Lower lobe of right lung (tissue), 2 donors: ENCODE measurements around the gene ZNF776. TPM values are rescaled to one million over a fixed set of nuclear protein-coding genes. Genes with fewer than 3 reads are reported as not detected.

ENCODE experiments used
- ATAC-seq, 2 donors: fragments of 200-7000 bp; cut with Tn5 transposase; one replicate each; pipeline ENCODE4 v1.9.1; 2020 to 2022; ENCODE audit warnings: mild to moderate bottlenecking in 2 of 2, moderate library complexity in 2 of 2
- DNase-seq: peaks from one replicate; pipeline ENCODE4 v3.0.0-alpha.2; 2020
- H3K27ac ChIP-seq: fragments of 200-600 bp; one replicate; pipeline ENCODE4 v1.8.0; 2022
- H3K27me3 ChIP-seq: fragments of 200-600 bp; one replicate; pipeline ENCODE4 v1.8.0; 2022; ENCODE audit warnings: low read depth
- H3K36me3 ChIP-seq: fragments of 200-600 bp; one replicate; pipeline ENCODE4 v1.8.0; 2022; ENCODE audit warnings: mild to moderate bottlenecking
- H3K4me1 ChIP-seq: fragments of 200-600 bp; one replicate; pipeline ENCODE4 v1.8.0; 2022
- H3K4me3 ChIP-seq: fragments of 200-600 bp; one replicate; pipeline ENCODE4 v1.8.0; 2022; ENCODE audit warnings: mild to moderate bottlenecking
- H3K9me3 ChIP-seq: fragments of 200-600 bp; one replicate; pipeline ENCODE4 v1.8.0; 2022
- CTCF ChIP-seq: fragments of 200-600 bp; IDR thresholded peaks from one replicate; pipeline ENCODE4 v1.8.0; 2022; ENCODE audit warnings: antibody characterized with exemption, mild to moderate bottlenecking
- intact Hi-C: fragments of 100-400 bp; cut with DNase I; formaldehyde crosslinking; loops from one replicate; pipeline ENCODE4 v1.11.0; 2022
- total RNA-seq: library from RNA; stranded (reverse); fragmentation: NEBNext Ultra II Directional; extraction: Animal tissue kit (Norgen Biotek cat#: 25700); gene quantifications from one replicate; pipeline ENCODE4 v1.2.1, GENCODE V29; 2021
- donor health status: DM: no; HTN: yes; CAD: no; lungs with severe emphysema.

Gene ZNF776
- total RNA-seq, 1 donor from 2014 or later = 16.2 TPM

GRCh38 chr19:57769345-57770131, 22.9 kb downstream of the ZNF776 start, which contains the start of gene ZNF586:
TSS of gene ZNF586 (plus strand) at chr19:57769676. CDS start at chr19:57769843, 167 bp downstream.
- peaks cover 23% of the 10 kb centered on the region for H3K4me1 ChIP-seq
- intact Hi-C loops = no loop called here
- peaks cover 21% of the 10 kb centered on the region for H3K9me3 ChIP-seq
- ATAC-seq = peak; percentile 98 to 99
- H3K27ac ChIP-seq = peak within 1 kb of the TSS; percentile 87
- no peaks in the 10 kb centered on the region for H3K27me3 ChIP-seq
- peak; percentile 95 for DNase-seq
- peaks cover 13% of the 10 kb centered on the region for H3K36me3 ChIP-seq
- no peak for TF ChIP-seq CTCF
- H3K4me3 ChIP-seq = peak within 1 kb of the TSS; percentile 92

GRCh38 chr19:57771417-57771816, 24.8 kb downstream of the ZNF776 start:
- ATAC-seq = peak in 1 of 2 donors; percentile 4
- peaks cover 23% of the 10 kb centered on the region for H3K4me1 ChIP-seq
- H3K4me3 ChIP-seq = no peak overlapping the region
- TF ChIP-seq CTCF = no peak
- no peaks in the 10 kb centered on the region for H3K27me3 ChIP-seq
- H3K9me3 ChIP-seq = peaks cover 35% of the 10 kb centered on the region
- no peak overlapping the region for H3K27ac ChIP-seq
- no peak for DNase-seq
- H3K36me3 ChIP-seq = peaks cover 11% of the 10 kb centered on the region
- intact Hi-C loops = no loop called here

- ATAC-seq (no peak), DNase-seq (no peak)
- no peak for TF ChIP-seq CTCF
- intact Hi-C loops = no loop called here
- H3K9me3 ChIP-seq = peaks cover 54% of the 10 kb centered on the region
- peaks cover 31% of the 10 kb centered on the region for H3K36me3 ChIP-seq
- H3K27ac ChIP-seq = no peak overlapping the region
- no peaks in the 10 kb centered on the region for H3K27me3 ChIP-seq
- H3K4me1 ChIP-seq = peaks cover 23% of the 10 kb centered on the region
- H3K4me3 ChIP-seq = no peak overlapping the region
Observed at GRCh38 chr19:57773488-57773887, 26.9 kb downstream of the ZNF776 start.

- Histone ChIP-seq H3K9me3 (peaks cover 86% of the 10 kb centered on the region), H3K27ac (no peak overlapping the region), H3K36me3 (peaks cover 46% of the 10 kb centered on the region), H3K4me3 (no peak overlapping the region), H3K4me1 (peaks cover 5% of the 10 kb centered on the region), H3K27me3 (no peaks in the 10 kb centered on the region)
- DNase-seq = no peak
- intact Hi-C loops = no loop called here
- no peak for TF ChIP-seq CTCF
- no peak for ATAC-seq
Observed at GRCh38 chr19:57776764-57777296, 30.2 kb downstream of the ZNF776 start.

GRCh38 chr19:57778336-57778735, 31.7 kb downstream of the ZNF776 start:
- Histone ChIP-seq H3K9me3 (peaks cover 83% of the 10 kb centered on the region), H3K27me3 (no peaks in the 10 kb centered on the region), H3K27ac (no peak overlapping the region), H3K4me1 (no peaks in the 10 kb centered on the region), H3K4me3 (no peak overlapping the region), H3K36me3 (peaks cover 39% of the 10 kb centered on the region)
- TF ChIP-seq CTCF = no peak
- no peak for DNase-seq
- intact Hi-C loops = no loop called here
- no peak for ATAC-seq
